Stomach (tissue), 4 donors: ENCODE measurements around the gene SOCS7.

Source experiments
- EP300 ChIP-seq: sonication (generic); formaldehyde crosslinking; IDR thresholded peaks from one replicate; pipeline ENCODE4 v1.6.1; 2017; ENCODE audit warnings: antibody characterized with exemption
- POLR2AphosphoS5 ChIP-seq, 3 donors: sonication (generic); formaldehyde crosslinking; IDR thresholded peaks; one replicate each; pipeline ENCODE4 v1.6.1; 2016; ENCODE audit warnings: antibody characterized with exemption in 3 of 3
- TF ChIP-seq, protein P1 (sequence below), 7 experiments: fragments of 450-650 bp in 4 of 7; fragments of 200-600 bp in 3 of 7; sonication (generic) in 3 of 7; IDR thresholded peaks; one replicate each; pipeline ENCODE4 v1.5.1; 2016 to 2019; ENCODE audit warnings: antibody characterized with exemption in 7 of 7, control low read depth in 2 of 7, mild to moderate bottlenecking in 1 of 7

DNA sequence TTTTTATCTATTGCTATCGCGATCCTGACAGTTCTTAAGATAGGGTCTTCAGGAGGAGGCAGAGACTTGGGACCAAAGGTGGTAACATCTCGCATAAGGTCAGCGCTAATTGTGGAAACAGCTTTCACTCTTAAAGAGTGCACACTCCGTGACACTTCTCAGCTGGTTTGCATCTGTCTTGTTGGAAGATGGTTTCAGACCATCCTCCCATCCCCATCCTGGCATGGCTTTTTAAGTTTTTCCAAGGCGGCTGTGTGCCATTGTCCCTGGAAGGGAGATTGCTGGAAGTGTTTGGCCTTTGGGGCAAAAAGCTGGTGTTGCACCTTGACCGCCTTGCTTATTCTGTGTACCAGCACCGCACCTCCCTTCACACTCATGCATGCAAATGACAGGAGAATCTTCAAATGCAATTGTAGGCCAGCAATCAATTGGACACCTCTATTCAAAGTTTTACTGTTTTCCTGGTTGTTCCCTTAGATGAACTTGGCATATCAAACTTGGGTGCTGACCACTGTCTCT, 1.5 kb downstream of the SOCS7 start:
- TF ChIP-seq POLR2AphosphoS5 (IDR thresholded peaks at IDR 0.05): no peak
- TF ChIP-seq, protein P1, sequence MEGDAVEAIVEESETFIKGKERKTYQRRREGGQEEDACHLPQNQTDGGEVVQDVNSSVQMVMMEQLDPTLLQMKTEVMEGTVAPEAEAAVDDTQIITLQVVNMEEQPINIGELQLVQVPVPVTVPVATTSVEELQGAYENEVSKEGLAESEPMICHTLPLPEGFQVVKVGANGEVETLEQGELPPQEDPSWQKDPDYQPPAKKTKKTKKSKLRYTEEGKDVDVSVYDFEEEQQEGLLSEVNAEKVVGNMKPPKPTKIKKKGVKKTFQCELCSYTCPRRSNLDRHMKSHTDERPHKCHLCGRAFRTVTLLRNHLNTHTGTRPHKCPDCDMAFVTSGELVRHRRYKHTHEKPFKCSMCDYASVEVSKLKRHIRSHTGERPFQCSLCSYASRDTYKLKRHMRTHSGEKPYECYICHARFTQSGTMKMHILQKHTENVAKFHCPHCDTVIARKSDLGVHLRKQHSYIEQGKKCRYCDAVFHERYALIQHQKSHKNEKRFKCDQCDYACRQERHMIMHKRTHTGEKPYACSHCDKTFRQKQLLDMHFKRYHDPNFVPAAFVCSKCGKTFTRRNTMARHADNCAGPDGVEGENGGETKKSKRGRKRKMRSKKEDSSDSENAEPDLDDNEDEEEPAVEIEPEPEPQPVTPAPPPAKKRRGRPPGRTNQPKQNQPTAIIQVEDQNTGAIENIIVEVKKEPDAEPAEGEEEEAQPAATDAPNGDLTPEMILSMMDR (IDR thresholded peaks at IDR 0.05): no peak
- no peak for TF ChIP-seq EP300
